Measurements from ENCODE around the gene HVCN1.

- TF ChIP-seq POLR2A (IDR thresholded peaks at IDR 0.05) = no peak
- no peak for TF ChIP-seq CTCF (IDR thresholded peaks at IDR 0.05)
These were observed 39.7 kb upstream of the HVCN1 start for GRCh38 chr12:110728628-110729027.

Measured in body of pancreas (tissue), 4 donors.